Measurements from ENCODE around the gene TMEM109.

TMEM109 gene

DNA sequence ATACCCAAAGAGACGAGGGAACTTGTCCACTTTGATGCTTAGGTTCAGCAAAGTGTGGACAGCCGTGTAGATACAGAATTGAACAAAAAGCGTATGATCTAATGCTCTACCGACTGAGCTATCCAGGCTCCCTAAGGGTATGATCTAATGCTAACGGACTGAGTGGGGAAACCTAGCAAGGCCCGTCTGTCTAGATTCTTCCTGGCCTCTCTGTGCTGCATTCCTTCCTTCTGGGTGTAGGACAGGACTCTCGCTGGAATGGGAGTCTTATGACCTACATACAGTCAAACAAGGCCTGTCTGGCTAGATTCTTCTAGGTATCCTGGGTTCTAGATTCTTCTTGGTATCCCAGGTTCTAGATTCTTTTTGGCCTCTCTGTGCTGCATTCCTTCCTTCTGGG is 46.4 kb downstream of the TMEM109 start:
- no peak for DNase-seq (ENCODE audit: extremely low spot score)
- TF ChIP-seq L3MBTL2 (conservative IDR thresholded peaks at IDR 0.05) (no peak), FOXA1 (IDR thresholded peaks at IDR 0.05) (no peak), FOXK2 (IDR thresholded peaks at IDR 0.05) (no peak), BHLHE40 (IDR thresholded peaks at IDR 0.05; ENCODE audit: borderline replicate concordance) (no peak), ELF4 (IDR thresholded peaks at IDR 0.05) (no peak), LEF1 (IDR thresholded peaks at IDR 0.05; ENCODE audit: borderline replicate concordance) (no peak), ARNT (IDR thresholded peaks at IDR 0.05) (no peak), SP1 (IDR thresholded peaks at IDR 0.05) (no peak), ZNF384 (IDR thresholded peaks at IDR 0.05) (no peak), NFRKB (IDR thresholded peaks at IDR 0.05) (no peak), HDGF (IDR thresholded peaks at IDR 0.05; ENCODE audit: borderline replicate concordance) (no peak), CTBP1 (IDR thresholded peaks at IDR 0.05; ENCODE audit: borderline replicate concordance) (no peak), TARDBP (IDR thresholded peaks at IDR 0.05) (no peak), SUZ12 (IDR thresholded peaks at IDR 0.05) (no peak), FOXM1 (IDR thresholded peaks at IDR 0.05; ENCODE audit: borderline replicate concordance) (no peak)
- TF ChIP-seq, protein P1, sequence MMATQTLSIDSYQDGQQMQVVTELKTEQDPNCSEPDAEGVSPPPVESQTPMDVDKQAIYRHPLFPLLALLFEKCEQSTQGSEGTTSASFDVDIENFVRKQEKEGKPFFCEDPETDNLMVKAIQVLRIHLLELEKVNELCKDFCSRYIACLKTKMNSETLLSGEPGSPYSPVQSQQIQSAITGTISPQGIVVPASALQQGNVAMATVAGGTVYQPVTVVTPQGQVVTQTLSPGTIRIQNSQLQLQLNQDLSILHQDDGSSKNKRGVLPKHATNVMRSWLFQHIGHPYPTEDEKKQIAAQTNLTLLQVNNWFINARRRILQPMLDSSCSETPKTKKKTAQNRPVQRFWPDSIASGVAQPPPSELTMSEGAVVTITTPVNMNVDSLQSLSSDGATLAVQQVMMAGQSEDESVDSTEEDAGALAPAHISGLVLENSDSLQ (IDR thresholded peaks at IDR 0.05), result no peak
- ChIA-PET CTCF (no interaction called here), POLR2A (no interaction called here)

DNA sequence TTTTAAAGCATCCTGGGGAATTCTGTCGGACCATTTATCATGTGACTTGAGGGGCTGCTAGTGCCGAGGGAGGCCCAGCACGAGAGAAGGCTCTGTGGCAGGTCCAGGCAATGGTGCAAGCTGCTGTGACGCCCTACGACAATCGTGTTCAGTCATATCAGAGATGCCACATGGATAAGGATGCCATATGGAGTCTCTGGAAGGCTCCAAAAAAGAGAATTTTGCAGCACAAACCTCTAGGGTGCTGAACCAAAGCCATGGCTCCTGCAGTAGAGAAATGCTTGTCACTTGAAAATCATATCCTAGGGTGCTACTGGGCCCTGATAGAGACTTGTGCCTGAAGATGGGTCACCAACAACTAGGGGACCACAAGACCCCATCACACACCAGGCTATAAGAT is 50.8 kb downstream of the TMEM109 start:
- no peak for DNase-seq (ENCODE audit: extremely low spot score)
- POLR2A ChIA-PET, result no interaction called here
- CTCF ChIA-PET, result interaction anchor here (0.7 kb wide), 1 partner anchor 114 kb away, joined by 4 read pairs; no protein-coding TSS in a partner anchor
- no peak for TF ChIP-seq HDGF (IDR thresholded peaks at IDR 0.05; ENCODE audit: borderline replicate concordance)
- TF ChIP-seq FOXK2 (IDR thresholded peaks at IDR 0.05), result no peak
- no peak for TF ChIP-seq BHLHE40 (IDR thresholded peaks at IDR 0.05; ENCODE audit: borderline replicate concordance)
- TF ChIP-seq ELF4 (IDR thresholded peaks at IDR 0.05), result no peak
- no peak for TF ChIP-seq CTBP1 (IDR thresholded peaks at IDR 0.05; ENCODE audit: borderline replicate concordance)
- no peak for TF ChIP-seq SP1 (IDR thresholded peaks at IDR 0.05)
- no peak for TF ChIP-seq FOXM1 (IDR thresholded peaks at IDR 0.05; ENCODE audit: borderline replicate concordance)
- TF ChIP-seq, protein P1 (IDR thresholded peaks at IDR 0.05), result no peak
- no peak for TF ChIP-seq ZNF384 (IDR thresholded peaks at IDR 0.05)
- TF ChIP-seq TARDBP (IDR thresholded peaks at IDR 0.05), result no peak

DNA sequence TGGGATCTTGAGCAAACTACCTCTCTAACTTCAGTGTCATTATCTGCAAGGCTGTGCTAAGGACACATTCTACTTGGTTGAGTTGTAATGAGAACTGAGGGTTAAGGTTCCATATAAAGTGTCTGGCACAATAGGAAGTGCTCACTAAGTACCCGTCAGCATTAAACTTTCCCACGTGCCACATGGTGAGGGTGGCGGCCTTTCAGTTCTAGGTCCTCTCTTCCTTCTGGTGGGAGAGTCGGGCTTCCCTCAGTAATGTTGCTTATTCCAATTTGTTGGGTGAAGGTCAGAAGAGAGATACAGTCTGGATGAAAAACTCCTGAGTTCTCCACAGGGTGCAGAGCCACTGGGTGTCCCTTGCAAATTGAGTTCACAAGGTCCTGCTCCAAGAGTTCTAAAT is 52.9 kb downstream of the TMEM109 start:
- ChIA-PET CTCF (no interaction called here), POLR2A (no interaction called here)
- DNase-seq (ENCODE audit: extremely low spot score), result no peak
- TF ChIP-seq SUZ12 (IDR thresholded peaks at IDR 0.05) (no peak), TARDBP (IDR thresholded peaks at IDR 0.05) (no peak), LEF1 (IDR thresholded peaks at IDR 0.05; ENCODE audit: borderline replicate concordance) (no peak), ARNT (IDR thresholded peaks at IDR 0.05) (no peak), FOXK2 (IDR thresholded peaks at IDR 0.05) (no peak)

DNA sequence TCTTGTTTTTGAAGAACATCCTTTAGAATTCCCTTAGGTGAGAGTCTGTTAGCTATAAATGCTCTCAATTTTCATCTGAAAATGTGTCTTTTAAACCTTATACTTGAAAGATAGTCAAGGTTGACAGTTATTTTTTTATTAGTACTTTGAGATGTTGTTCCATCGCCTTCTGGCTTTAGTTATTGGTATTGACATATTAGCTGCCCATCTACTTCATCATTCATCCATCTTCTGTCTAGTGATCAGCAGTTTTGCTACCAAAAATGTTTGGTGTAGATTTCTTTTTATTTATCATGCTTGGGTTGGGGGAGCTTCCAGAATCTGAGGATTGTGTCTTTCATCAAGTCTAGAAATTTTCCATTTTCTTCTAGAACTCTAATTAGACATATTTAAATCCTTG is 54.3 kb downstream of the TMEM109 start:
- no peak for DNase-seq (ENCODE audit: extremely low spot score)
- ChIA-PET POLR2A (no interaction called here), CTCF (interaction anchor here (0.6 kb wide), 1 partner anchor 901 kb away, joined by 3 read pairs; no protein-coding TSS in a partner anchor)
- no peak for TF ChIP-seq L3MBTL2 (conservative IDR thresholded peaks at IDR 0.05)
- no peak for TF ChIP-seq LEF1 (IDR thresholded peaks at IDR 0.05; ENCODE audit: borderline replicate concordance)
- TF ChIP-seq NFRKB (IDR thresholded peaks at IDR 0.05), result no peak
- no peak for TF ChIP-seq CTBP1 (IDR thresholded peaks at IDR 0.05; ENCODE audit: borderline replicate concordance)
- no peak for TF ChIP-seq ZNF384 (IDR thresholded peaks at IDR 0.05)
- TF ChIP-seq TARDBP (IDR thresholded peaks at IDR 0.05), result no peak
- TF ChIP-seq, protein P1 (IDR thresholded peaks at IDR 0.05), result no peak
- no peak for TF ChIP-seq FOXK2 (IDR thresholded peaks at IDR 0.05)
- TF ChIP-seq ELF4 (IDR thresholded peaks at IDR 0.05), result no peak

DNA sequence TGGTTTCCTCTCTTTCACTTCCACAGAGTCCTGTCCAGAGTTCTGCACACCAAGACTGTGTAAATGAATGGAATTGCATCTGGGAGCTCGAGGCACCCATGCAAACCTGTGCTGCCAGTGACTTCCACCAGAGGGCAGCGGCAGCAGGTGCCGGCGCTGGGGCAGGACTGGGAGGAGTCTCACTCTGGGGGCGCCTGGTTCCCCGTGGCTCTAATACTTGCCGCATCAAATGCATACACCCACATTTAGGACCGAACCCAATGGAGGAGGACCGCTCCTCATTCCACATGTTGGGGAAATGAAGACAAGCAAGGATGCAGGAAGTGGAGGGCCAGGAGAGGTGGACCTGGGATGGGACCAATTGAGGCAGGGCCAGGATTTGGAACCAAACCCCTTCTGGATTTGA is 56.4 kb downstream of the TMEM109 start:
- ChIA-PET POLR2A (no interaction called here), CTCF (interaction anchor here (1.4 kb wide), 1 partner anchor 164 kb away, joined by 4 read pairs; no protein-coding TSS in a partner anchor)
- TF ChIP-seq FOXM1 (IDR thresholded peaks at IDR 0.05; ENCODE audit: borderline replicate concordance) (no peak), LEF1 (IDR thresholded peaks at IDR 0.05; ENCODE audit: borderline replicate concordance) (no peak), BHLHE40 (IDR thresholded peaks at IDR 0.05; ENCODE audit: borderline replicate concordance) (no peak), TARDBP (IDR thresholded peaks at IDR 0.05) (no peak), HDGF (IDR thresholded peaks at IDR 0.05; ENCODE audit: borderline replicate concordance) (no peak), ARNT (IDR thresholded peaks at IDR 0.05) (no peak), ELF4 (IDR thresholded peaks at IDR 0.05) (no peak), FOXK2 (IDR thresholded peaks at IDR 0.05) (no peak), NFRKB (IDR thresholded peaks at IDR 0.05) (no peak), ZNF384 (IDR thresholded peaks at IDR 0.05) (no peak), CTBP1 (IDR thresholded peaks at IDR 0.05; ENCODE audit: borderline replicate concordance) (no peak), FOXA1 (IDR thresholded peaks at IDR 0.05) (no peak)
- TF ChIP-seq, protein P1 (IDR thresholded peaks at IDR 0.05), result no peak
- DNase-seq (ENCODE audit: extremely low spot score), result peak; percentile 73

DNA sequence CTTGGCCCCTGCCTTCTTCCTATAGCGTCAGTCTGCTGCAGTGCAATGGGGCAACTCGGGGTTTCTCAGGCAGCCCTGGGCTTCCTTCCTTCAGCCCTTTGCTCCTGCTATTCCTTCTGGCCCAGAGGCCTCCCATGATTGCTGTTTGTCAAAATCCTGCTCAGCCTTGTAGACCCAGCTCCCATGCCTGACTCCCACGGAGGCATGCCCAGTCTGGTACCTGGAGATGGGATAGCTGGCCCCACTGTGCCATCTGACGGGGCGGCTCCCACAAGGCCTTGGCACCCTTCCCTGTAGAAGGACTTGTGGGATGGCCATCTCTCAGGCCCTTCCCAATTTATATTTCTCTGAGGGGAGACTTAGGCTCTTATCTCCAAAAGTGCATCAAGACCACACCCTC is 56.9 kb downstream of the TMEM109 start:
- TF ChIP-seq L3MBTL2 (conservative IDR thresholded peaks at IDR 0.05) (no peak), BHLHE40 (IDR thresholded peaks at IDR 0.05; ENCODE audit: borderline replicate concordance) (no peak), ZNF384 (IDR thresholded peaks at IDR 0.05) (no peak), LEF1 (IDR thresholded peaks at IDR 0.05; ENCODE audit: borderline replicate concordance) (no peak), ARNT (IDR thresholded peaks at IDR 0.05) (no peak)
- POLR2A ChIA-PET, result no interaction called here
- no peak for DNase-seq (ENCODE audit: extremely low spot score)
- CTCF ChIA-PET, result interaction anchor here (0.6 kb wide), 1 partner anchor 14 kb away, joined by 3 read pairs; no protein-coding TSS in a partner anchor

Data from HEK293T (cell line).